T-helper 17 cell (primary cell): ENCODE measurements around the gene HDLBP. TPM values are rescaled to one million over a fixed set of nuclear protein-coding genes. Genes with fewer than 3 reads are reported as not detected.

Experiments
- ATAC-seq: fragments of 150-1000 bp; cut with Tn5 transposase; 2 replicates; pipeline ENCODE4 v1.10.0; 2021; ENCODE audit warnings: mild to moderate bottlenecking, moderate library complexity
- DNase-seq, 3 donors: peaks; one replicate each; pipeline versions ENCODE4 v3.0.0 to v3.0.0-alpha.2; 2020 to 2021
- H3K9me3 ChIP-seq: one replicate; pipeline ENCODE4 v1.7.0; 2013; ENCODE audit warnings: low read length, mild to moderate bottlenecking; ENCODE audit not compliant: control insufficient read depth, poor library complexity, severe bottlenecking
- H3K27ac Mint-ChIP-seq: one replicate; pipeline ENCODE4 v1.8.0; 2022; ENCODE audit warnings: mild to moderate bottlenecking, moderate library complexity, mixed read lengths
- H3K27me3 Mint-ChIP-seq: one replicate; pipeline ENCODE4 v1.8.0; 2022; ENCODE audit warnings: mixed read lengths
- H3K36me3 Mint-ChIP-seq: one replicate; pipeline ENCODE4 v1.8.0; 2022; ENCODE audit warnings: low read depth, mixed read lengths
- H3K4me1 Mint-ChIP-seq: one replicate; pipeline ENCODE4 v1.8.0; 2022; ENCODE audit warnings: mild to moderate bottlenecking, mixed read lengths
- H3K4me3 Mint-ChIP-seq: one replicate; pipeline ENCODE4 v1.8.0; 2022; ENCODE audit warnings: mild to moderate bottlenecking, moderate library complexity, mixed read lengths
- total RNA-seq, 4 donors: library from RNA in 2 of 4; stranded (reverse) in 2 of 4; gene quantifications; one replicate each; pipeline ENCODE4 v1.2.3 and lab custom pipeline; 2022 to 2026

The HDLBP gene
- total RNA-seq, 2 donors from 2014 or later, result 136 to 175 TPM

- H3K4me1 Mint-ChIP-seq, result peaks cover 7% of the 10 kb centered on the region
- no peak overlapping the region for H3K4me3 Mint-ChIP-seq
- H3K27me3 Mint-ChIP-seq, result no peaks in the 10 kb centered on the region
- ATAC-seq, result no peak
- H3K27ac Mint-ChIP-seq, result no peak overlapping the region
- H3K9me3 ChIP-seq, result no peaks in the 10 kb centered on the region
- DNase-seq, result no peak
- peaks cover 13% of the 10 kb centered on the region for H3K36me3 Mint-ChIP-seq
Observed at GRCh38 chr2:241229563-241230401, 85.7 kb downstream of the HDLBP start.

GRCh38 chr2:241228860-241229516, 86.5 kb downstream of the HDLBP start:
- DNase-seq, result no peak
- peaks cover 10% of the 10 kb centered on the region for H3K36me3 Mint-ChIP-seq

GRCh38 chr2:241228081-241228859, 87.2 kb downstream of the HDLBP start:
- ATAC-seq (no peak), DNase-seq (no peak)
- H3K36me3 Mint-ChIP-seq, result peaks cover 10% of the 10 kb centered on the region
- H3K9me3 ChIP-seq, result no peaks in the 10 kb centered on the region
- no peak overlapping the region for H3K27ac Mint-ChIP-seq
- no peaks in the 10 kb centered on the region for H3K27me3 Mint-ChIP-seq
- H3K4me1 Mint-ChIP-seq, result peaks cover 15% of the 10 kb centered on the region
- H3K4me3 Mint-ChIP-seq, result no peak overlapping the region

More at GRCh38 chr2:241228860-241229516, 86.5 kb downstream of the HDLBP start:
- Mint-ChIP-seq H3K4me1 (peaks cover 14% of the 10 kb centered on the region), H3K27me3 (no peaks in the 10 kb centered on the region), H3K4me3 (no peak overlapping the region), H3K27ac (peak overlapping the region; percentile 34)
- no peaks in the 10 kb centered on the region for H3K9me3 ChIP-seq
- no peak for ATAC-seq

DNA sequence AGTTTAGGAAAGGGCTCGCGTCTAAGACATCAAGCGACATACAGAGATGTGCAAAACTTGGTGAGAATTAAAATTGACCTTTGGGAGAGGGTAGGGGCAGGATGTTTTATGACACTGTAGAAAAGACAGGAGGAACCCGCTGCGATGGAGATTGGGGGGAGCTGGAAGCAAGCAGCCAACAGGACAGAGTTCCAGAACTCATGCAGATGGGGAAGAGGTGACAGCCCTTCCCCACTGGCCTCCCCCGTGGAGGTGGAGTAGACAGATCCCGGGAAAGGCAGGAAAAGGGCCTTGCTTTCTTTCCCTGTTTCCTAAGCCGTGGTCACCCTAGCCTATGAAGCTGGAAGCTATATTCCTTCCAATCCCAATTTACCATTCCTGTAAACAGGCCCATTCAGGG, 87.9 kb downstream of the HDLBP start:
- H3K27ac Mint-ChIP-seq, result no peak overlapping the region
- peaks cover 6% of the 10 kb centered on the region for H3K36me3 Mint-ChIP-seq
- peaks cover 13% of the 10 kb centered on the region for H3K4me1 Mint-ChIP-seq
- H3K4me3 Mint-ChIP-seq, result no peak overlapping the region
- no peaks in the 10 kb centered on the region for H3K27me3 Mint-ChIP-seq
- DNase-seq, result no peak
- H3K9me3 ChIP-seq, result no peaks in the 10 kb centered on the region
- no peak for ATAC-seq

DNA sequence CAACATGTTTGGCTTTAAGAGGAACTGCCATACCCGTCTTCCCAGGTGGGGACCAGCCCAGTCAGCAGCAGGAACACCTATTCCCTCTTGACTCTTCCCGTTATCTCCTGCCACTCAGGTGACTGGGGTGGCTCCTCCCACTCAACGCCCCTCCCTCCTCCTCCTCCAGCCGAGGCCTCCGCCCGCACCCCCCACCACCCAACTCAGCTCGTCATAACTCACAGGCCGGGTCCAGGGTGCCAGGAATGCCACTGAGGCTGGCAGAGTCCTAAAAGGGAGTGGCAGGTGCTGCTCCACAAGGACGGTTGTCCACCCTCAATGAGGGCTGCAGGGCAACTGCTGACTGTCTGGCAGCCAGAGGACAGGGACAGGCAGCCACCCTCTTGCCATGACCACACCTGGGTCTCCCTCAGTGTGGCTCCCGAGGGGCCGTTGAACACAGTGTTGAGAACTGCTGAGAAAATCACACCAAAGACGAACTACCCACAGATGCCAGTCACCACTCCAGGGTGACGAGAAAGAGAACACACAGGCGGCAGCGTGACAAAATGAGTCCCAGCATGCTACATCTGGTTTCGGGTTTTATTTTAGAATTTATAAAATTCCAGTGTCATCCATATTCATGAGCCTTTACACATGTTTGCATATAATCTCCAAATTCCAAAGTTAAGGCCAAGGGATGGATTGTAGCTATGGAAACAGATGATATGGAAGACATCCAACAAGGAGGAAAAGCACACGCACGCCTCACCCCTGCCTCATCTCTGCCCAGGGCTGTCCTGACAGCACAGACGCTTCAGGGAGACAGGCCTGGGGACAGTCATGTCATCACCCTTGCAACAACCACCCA, 88.5 kb downstream of the HDLBP start:
- Mint-ChIP-seq H3K4me1 (peaks cover 13% of the 10 kb centered on the region), H3K27me3 (no peaks in the 10 kb centered on the region), H3K27ac (peak overlapping the region; percentile 43), H3K36me3 (peaks cover 5% of the 10 kb centered on the region), H3K4me3 (no peak overlapping the region)
- no peak for ATAC-seq
- DNase-seq, result no peak
- no peaks in the 10 kb centered on the region for H3K9me3 ChIP-seq

DNA sequence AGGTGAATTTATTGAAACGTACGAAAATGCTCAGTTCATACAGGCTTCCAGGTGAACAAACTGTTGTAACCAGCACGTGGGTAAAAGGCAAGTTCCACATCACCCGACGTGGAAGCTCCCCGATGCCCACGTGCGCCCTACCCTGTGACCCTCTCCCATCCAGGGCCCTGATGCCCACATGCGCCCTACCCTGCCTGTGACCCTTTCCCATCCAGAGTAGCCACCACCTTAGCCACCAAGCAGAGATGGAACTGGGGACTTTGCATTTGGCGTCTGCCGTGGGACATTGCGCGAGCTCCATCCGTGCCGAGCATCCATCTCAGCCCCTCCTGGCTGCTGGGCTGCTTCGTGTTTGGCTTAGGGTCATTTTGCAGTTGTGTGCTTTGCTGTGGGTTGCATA, 89.5 kb downstream of the HDLBP start:
- no peak for DNase-seq
- ATAC-seq, result no peak
- Mint-ChIP-seq H3K36me3 (no peaks in the 10 kb centered on the region), H3K27me3 (no peaks in the 10 kb centered on the region), H3K4me3 (peak overlapping the region; percentile 25), H3K4me1 (peaks cover 13% of the 10 kb centered on the region), H3K27ac (no peak overlapping the region)
- H3K9me3 ChIP-seq, result no peaks in the 10 kb centered on the region

DNA sequence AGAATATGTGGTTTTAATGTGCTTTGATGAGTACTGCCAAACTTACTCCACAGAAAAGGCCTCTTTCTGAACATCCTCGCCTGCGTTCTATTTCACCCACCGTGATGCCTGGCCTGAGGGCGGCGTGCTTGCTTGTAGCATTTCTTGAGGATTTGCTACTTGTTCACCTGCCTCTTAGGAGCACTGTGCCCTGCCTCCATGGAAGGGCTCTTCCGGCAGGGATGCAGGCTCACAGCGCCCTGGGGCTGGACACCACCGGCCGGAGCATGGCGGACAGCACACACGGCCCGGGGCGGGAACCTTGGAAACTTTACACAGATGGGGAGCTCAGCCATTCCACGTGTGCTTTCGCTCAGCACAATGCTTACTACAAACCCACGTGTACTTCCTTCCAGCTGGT, 89.9 kb downstream of the HDLBP start:
- no peaks in the 10 kb centered on the region for H3K36me3 Mint-ChIP-seq
- no peak overlapping the region for H3K4me3 Mint-ChIP-seq
- DNase-seq (no peak), ATAC-seq (no peak)
- H3K27ac Mint-ChIP-seq, result peak overlapping the region; percentile 73
- H3K27me3 Mint-ChIP-seq, result no peaks in the 10 kb centered on the region
- H3K9me3 ChIP-seq, result no peaks in the 10 kb centered on the region
- peaks cover 13% of the 10 kb centered on the region for H3K4me1 Mint-ChIP-seq

DNA sequence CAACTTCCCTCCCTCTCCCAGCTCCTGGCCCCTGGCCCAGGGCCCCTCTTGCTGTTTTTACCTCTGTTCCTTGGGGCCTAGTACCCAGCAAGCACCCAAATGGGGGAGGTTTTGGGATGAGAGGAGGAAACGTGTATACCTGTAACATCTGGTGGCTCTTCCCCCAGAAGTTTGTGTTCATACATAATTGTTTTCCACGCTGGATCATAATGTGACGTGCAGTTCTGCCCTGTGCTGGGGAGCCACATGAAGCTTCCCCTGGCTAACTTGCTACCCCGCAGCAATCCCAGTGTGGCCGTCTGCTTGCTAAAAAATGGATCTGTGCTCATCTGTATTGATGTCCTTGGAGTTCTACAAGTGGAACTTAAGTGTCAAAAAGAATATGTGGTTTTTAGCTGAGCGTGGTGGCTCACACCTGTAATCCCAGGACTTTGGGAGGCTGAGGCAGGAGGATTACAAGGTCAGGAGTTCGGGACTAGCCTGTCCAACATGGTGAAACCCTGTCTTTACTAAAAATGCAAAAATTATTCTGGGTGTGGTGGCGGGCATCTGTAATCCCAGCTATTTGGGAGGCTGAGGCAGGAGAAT, 90.5 kb downstream of the HDLBP start:
- Mint-ChIP-seq H3K27ac (peak overlapping the region; percentile 73), H3K36me3 (no peaks in the 10 kb centered on the region), H3K27me3 (no peaks in the 10 kb centered on the region), H3K4me3 (no peak overlapping the region), H3K4me1 (peaks cover 14% of the 10 kb centered on the region)
- ATAC-seq (no peak), DNase-seq (no peak)
- no peaks in the 10 kb centered on the region for H3K9me3 ChIP-seq

DNA sequence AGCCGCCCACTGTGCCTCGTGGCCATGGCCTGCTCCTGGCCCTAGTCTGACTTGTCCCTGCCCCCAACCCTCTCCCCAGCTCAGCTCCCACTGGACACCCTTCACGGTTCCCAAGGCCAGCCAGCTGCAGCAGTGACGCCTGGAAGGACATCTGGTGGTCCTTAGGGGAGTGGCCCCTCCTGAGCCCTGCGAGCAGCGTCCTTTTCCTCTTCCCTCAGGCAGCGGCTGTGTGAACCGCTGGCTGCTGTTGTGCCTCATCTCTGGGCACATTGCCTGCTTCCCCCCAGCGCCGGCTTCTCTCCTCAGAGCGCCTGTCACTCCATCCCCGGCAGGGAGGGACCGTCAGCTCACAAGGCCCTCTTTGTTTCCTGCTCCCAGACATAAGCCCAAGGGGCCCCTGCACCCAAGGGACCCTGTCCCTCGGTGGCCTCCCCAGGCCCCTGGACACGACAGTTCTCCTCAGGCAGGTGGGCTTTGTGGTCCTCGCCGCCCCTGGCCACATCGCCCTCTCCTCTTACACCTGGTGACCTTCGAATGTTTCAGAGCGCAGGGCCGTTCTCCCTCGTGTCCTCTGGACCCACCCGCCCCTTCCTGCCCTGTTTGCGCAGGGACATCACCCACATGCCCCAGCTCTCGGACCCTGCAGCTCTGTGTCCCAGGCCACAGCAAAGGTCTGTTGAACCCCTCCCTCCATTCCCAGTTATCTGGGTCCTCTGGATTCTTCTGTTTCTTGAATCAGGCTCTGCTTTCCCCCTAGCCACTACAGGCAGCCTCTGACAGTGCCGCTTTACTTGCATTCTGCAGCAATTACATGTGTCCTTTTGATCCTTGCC, 91.2 kb downstream of the HDLBP start:
- Mint-ChIP-seq H3K4me3 (no peak overlapping the region), H3K27me3 (no peaks in the 10 kb centered on the region), H3K4me1 (peaks cover 15% of the 10 kb centered on the region), H3K36me3 (no peaks in the 10 kb centered on the region), H3K27ac (peak overlapping the region; percentile 69)
- no peak for DNase-seq
- no peak for ATAC-seq
- no peaks in the 10 kb centered on the region for H3K9me3 ChIP-seq

GRCh38 chr2:241223211-241224017, 92.1 kb downstream of the HDLBP start:
- Mint-ChIP-seq H3K27ac (no peak overlapping the region), H3K4me1 (peaks cover 20% of the 10 kb centered on the region), H3K4me3 (peak overlapping the region; percentile 43), H3K36me3 (no peaks in the 10 kb centered on the region), H3K27me3 (no peaks in the 10 kb centered on the region)
- DNase-seq (no peak), ATAC-seq (no peak)
- no peaks in the 10 kb centered on the region for H3K9me3 ChIP-seq

DNA sequence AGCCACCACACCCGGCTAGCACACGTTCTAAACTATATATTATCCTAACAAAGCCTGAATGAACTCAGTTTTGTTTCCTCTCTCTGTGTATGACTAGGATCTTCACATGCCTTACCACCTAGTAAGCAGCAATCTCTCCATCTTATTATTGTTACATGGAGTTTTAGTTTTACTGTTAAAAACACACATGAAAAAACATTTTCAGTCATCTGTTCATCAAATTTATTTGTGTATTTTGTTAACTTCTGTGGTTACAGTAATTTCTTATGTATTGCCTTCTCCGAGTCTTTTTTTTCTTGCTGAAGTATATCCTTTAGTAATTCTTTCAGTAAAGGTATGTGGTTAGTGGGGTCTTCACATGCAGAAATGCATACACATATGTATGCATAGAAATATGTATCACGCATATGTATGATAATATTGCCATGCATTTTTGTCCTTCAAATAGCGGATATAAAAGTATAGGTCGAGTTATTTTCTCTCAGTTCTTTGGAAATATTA, 95.6 kb downstream of the HDLBP start:
- Mint-ChIP-seq H3K27ac (no peak overlapping the region), H3K4me3 (peak overlapping the region; percentile 31)

More for the DNA sequence above, 95.6 kb downstream of the HDLBP start:
- ATAC-seq, result no peak
- no peaks in the 10 kb centered on the region for H3K36me3 Mint-ChIP-seq
- H3K9me3 ChIP-seq, result no peaks in the 10 kb centered on the region
- no peak for DNase-seq
- H3K4me1 Mint-ChIP-seq, result peaks cover 23% of the 10 kb centered on the region
- no peaks in the 10 kb centered on the region for H3K27me3 Mint-ChIP-seq
